HEK293 (cell line): ENCODE measurements around the gene CHID1.

Source experiments
- CTCF ChIA-PET: fragments of 350-600 bp; formaldehyde crosslinking; extraction: SDS; loops from one replicate; lab custom pipeline; 2021; ENCODE audit warnings: antibody characterized with exemption; lab: Yijun Ruan, JAX
- POLR2A ChIA-PET: fragments of 300-600 bp; formaldehyde crosslinking; extraction: SDS; loops from one replicate; lab custom pipeline; 2020; ENCODE audit warnings: antibody characterized with exemption, inconsistent platforms; lab: Yijun Ruan, JAX
- H3K27ac ChIP-seq: fragments of 200-500 bp; sonication (Bioruptor generic); 2 replicates; pipeline ENCODE4 v1.5.1; 2014; ENCODE audit warnings: low read depth, low read length, control low read depth, inconsistent platforms; ENCODE audit errors: extremely low read depth
- H3K36me3 ChIP-seq, 2 experiments: fragments of 200-500 bp in 1 of 2; sonication (Bioruptor generic) in 1 of 2; 1 replicate in 1 of 2; 2 replicates in 1 of 2; pipeline ENCODE4 v1.5.1; 2014 to 2017; ENCODE audit warnings: inconsistent platforms in 2 of 2, low read length in 2 of 2; ENCODE audit not compliant: control insufficient read depth in 2 of 2, insufficient read depth in 1 of 2
- H3K4me1 ChIP-seq: fragments of 200-500 bp; sonication (Bioruptor generic); 2 replicates; pipeline ENCODE4 v1.5.1; 2014; ENCODE audit warnings: mild to moderate bottlenecking, low read length, inconsistent platforms; ENCODE audit not compliant: control insufficient read depth, insufficient read depth
- H3K4me3 ChIP-seq: 2 replicates; pipeline ENCODE4 v1.5.1; 2011; ENCODE audit warnings: low read depth, mild to moderate bottlenecking, control low read depth, low read length, moderate library complexity
- H3K9me3 ChIP-seq: fragments of 200-500 bp; sonication (Bioruptor generic); 2 replicates; pipeline ENCODE4 v1.5.1; 2014; ENCODE audit warnings: low read depth, low read length, inconsistent platforms; ENCODE audit not compliant: control insufficient read depth, insufficient read depth
- BCL6B ChIP-seq: fragments of 450-650 bp; formaldehyde crosslinking; IDR thresholded peaks from 2 replicates; pipeline ENCODE4 v1.5.1; 2017; ENCODE audit warnings: missing biosample characterization, missing genetic modification characterization
- PRDM2 ChIP-seq: fragments of 450-650 bp; formaldehyde crosslinking; IDR thresholded peaks from 2 replicates; pipeline ENCODE4 v1.5.1; 2016; ENCODE audit warnings: missing biosample characterization, missing genetic modification characterization, borderline replicate concordance
- SCRT1 ChIP-seq: fragments of 450-650 bp; formaldehyde crosslinking; IDR thresholded peaks from 2 replicates; pipeline ENCODE4 v1.5.1; 2016; ENCODE audit warnings: missing biosample characterization, missing genetic modification characterization, borderline replicate concordance
- ZBTB6 ChIP-seq: fragments of 450-650 bp; formaldehyde crosslinking; IDR thresholded peaks from 2 replicates; pipeline ENCODE4 v1.5.1; 2017; ENCODE audit warnings: missing biosample characterization, missing genetic modification characterization
- ZNF341 ChIP-seq: fragments of 450-650 bp; formaldehyde crosslinking; IDR thresholded peaks from 2 replicates; pipeline ENCODE4; 2016; ENCODE audit warnings: low read depth, missing biosample characterization, missing genetic modification characterization
- ZNF423 ChIP-seq: fragments of 450-650 bp; formaldehyde crosslinking; IDR thresholded peaks from 2 replicates; pipeline ENCODE4 v1.5.1; 2016; ENCODE audit warnings: missing biosample characterization, missing genetic modification characterization
- ZNF449 ChIP-seq: fragments of 450-650 bp; formaldehyde crosslinking; IDR thresholded peaks from 2 replicates; pipeline ENCODE4 v1.5.1; 2017; ENCODE audit warnings: missing biosample characterization, mild to moderate bottlenecking, missing genetic modification characterization, moderate library complexity
- ZNF785 ChIP-seq: fragments of 450-650 bp; formaldehyde crosslinking; IDR thresholded peaks from 2 replicates; pipeline ENCODE4 v1.5.1; 2016; ENCODE audit warnings: missing biosample characterization, missing genetic modification characterization
- ZSCAN16 ChIP-seq: fragments of 450-650 bp; formaldehyde crosslinking; IDR thresholded peaks from 2 replicates; pipeline ENCODE4 v1.5.1; 2016; ENCODE audit warnings: missing biosample characterization, missing genetic modification characterization
- TF ChIP-seq, protein P1 (sequence below): fragments of 450-650 bp; formaldehyde crosslinking; conservative IDR thresholded peaks from 2 replicates; pipeline ENCODE4 v1.5.1; 2016; ENCODE audit warnings: low read depth, missing biosample characterization, missing genetic modification characterization

CHID1 gene

DNA sequence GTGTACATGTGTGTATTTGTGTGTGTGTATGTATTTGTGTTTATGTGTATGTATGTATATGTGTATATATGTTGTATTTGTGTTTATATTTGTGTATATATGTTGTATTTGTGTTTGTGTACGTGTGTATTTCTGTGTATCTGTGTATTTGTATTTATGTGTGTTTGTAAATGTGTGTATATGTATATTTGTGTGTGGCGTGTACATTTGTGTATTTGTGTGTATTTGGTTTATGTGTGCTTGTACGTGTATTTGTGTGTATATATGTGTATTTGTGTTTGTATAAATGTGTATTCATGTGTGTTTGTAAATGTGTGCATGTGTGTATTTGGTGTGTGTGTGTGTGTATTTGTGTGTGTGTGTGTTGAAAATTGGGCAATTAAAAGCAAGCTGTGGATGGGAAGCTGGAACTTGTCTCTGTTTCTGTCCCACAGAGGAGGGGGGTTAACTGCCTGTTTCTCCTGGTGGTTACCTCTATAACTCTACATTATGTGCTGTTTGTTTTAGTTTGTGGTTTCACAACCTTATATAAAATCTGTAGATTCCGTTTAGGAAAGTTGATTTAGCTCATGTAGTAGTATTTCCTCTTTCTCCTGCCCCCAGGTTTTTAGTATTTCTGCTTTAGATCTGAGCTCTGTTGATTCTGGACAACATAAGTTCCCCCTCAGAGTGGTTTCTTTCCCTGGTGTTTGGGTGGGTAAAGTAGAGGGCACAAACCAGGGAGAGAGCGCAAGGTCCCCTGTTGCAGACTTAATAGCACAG is 44.0 kb upstream of the CHID1 start (continued):
- no peak for TF ChIP-seq BCL6B (tag by site-specific recombination)
- TF ChIP-seq SCRT1 (tag by site-specific recombination): no peak
- no peak for TF ChIP-seq ZNF785 (tag by site-specific recombination)
- TF ChIP-seq ZBTB6 (tag by site-specific recombination): no peak

DNA sequence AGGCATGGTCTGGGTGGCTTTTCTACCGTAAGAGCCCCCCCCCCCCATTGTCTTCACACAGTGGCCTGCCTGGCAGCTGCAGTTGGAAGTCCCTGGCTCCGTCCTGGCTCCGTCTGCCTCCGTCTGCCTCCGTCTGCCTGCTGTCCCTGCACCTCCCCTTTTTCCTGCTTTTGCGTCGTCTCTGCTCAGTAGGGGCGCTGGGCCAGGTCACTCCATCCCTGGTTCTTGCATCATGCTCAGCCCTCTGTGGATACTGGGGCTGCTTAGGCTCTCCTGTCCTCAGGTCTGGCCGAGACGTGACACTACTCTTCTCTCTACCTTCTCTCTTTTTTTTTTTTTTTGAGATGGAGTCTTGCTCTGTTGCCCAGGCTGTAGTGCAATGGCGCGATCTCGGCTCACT is 42.9 kb upstream of the CHID1 start:
- Histone ChIP-seq H3K9me3 (no peaks in the 10 kb centered on the region), H3K4me3 (no peak overlapping the region), H3K36me3 (peaks cover 0 to 22% of the 10 kb centered on the region in 2 experiments; a peak in 1 of 3 replicates), H3K27ac (no peak overlapping the region), H3K4me1 (no peaks in the 10 kb centered on the region)
- CTCF ChIA-PET: interaction anchor here (0.5 kb wide), 1 partner anchor 16 kb away, joined by 3 read pairs; no protein-coding TSS in a partner anchor
- peak; percentile 37; the same call in 1 of the 2 replicates for TF ChIP-seq ZNF341 (tag by site-specific recombination)
- TF ChIP-seq, protein P1, sequence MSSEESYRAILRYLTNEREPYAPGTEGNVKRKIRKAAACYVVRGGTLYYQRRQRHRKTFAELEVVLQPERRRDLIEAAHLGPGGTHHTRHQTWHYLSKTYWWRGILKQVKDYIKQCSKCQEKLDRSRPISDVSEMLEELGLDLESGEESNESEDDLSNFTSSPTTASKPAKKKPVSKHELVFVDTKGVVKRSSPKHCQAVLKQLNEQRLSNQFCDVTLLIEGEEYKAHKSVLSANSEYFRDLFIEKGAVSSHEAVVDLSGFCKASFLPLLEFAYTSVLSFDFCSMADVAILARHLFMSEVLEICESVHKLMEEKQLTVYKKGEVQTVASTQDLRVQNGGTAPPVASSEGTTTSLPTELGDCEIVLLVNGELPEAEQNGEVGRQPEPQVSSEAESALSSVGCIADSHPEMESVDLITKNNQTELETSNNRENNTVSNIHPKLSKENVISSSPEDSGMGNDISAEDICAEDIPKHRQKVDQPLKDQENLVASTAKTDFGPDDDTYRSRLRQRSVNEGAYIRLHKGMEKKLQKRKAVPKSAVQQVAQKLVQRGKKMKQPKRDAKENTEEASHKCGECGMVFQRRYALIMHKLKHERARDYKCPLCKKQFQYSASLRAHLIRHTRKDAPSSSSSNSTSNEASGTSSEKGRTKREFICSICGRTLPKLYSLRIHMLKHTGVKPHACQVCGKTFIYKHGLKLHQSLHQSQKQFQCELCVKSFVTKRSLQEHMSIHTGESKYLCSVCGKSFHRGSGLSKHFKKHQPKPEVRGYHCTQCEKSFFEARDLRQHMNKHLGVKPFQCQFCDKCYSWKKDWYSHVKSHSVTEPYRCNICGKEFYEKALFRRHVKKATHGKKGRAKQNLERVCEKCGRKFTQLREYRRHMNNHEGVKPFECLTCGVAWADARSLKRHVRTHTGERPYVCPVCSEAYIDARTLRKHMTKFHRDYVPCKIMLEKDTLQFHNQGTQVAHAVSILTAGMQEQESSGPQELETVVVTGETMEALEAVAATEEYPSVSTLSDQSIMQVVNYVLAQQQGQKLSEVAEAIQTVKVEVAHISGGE (tag by site-specific recombination): no peak
- POLR2A ChIA-PET: no interaction called here

- no peaks in the 10 kb centered on the region for H3K9me3 ChIP-seq
- no peak overlapping the region for H3K4me3 ChIP-seq
- H3K36me3 ChIP-seq: peaks cover 0 to 15% of the 10 kb centered on the region in 2 experiments; a peak in 1 of 3 replicates
- no peaks in the 10 kb centered on the region for H3K4me1 ChIP-seq
- ChIA-PET CTCF (interaction anchor here (0.5 to 0.8 kb wide), 4 partner anchors 12 to 48 kb away, joined by 3 to 6 read pairs (median 4); no protein-coding TSS in a partner anchor), POLR2A (no interaction called here)
- TF ChIP-seq ZNF449 (tag by site-specific recombination): 0 out of 2 replicates have a peak, but pooled peaks have one; percentile 20
- no peak for TF ChIP-seq ZNF423
- TF ChIP-seq PRDM2: no peak
- no peak for TF ChIP-seq ZSCAN16
- H3K27ac ChIP-seq: no peak overlapping the region
Measured at GRCh38 chr11:952406-953385, 42.1 kb upstream of the CHID1 start.
